GM12878 (cell line): ENCODE results near the gene ZNF341. TPM values are rescaled to one million over a fixed set of nuclear protein-coding genes. Genes with fewer than 3 reads are reported as not detected.
A peak's percentile ranks its signal among the peaks of the same experiment; 100 is the strongest.

ENCODE experiments used
- ATAC-seq: fragments of 200-7000 bp; cut with Tn5 transposase; 3 replicates; pipeline ENCODE4 v1.9.1; 2020; ENCODE audit warnings: mild to moderate bottlenecking, moderate library complexity
- BruUV-seq: library from RNA; stranded (reverse); fragments of 400-500 nt; replicated peaks from 2 replicates; lab custom pipeline; 2021; lab: Mats Ljungman, UMichigan
- CTCF ChIA-PET: fragments of 300-600 bp; sonication (Branson Sonifier 250); formaldehyde crosslinking; extraction: SDS; loops from one replicate; lab custom pipeline; 2021; ENCODE audit warnings: inconsistent platforms; lab: Yijun Ruan, JAX
- POLR2A ChIA-PET: fragments of 350-600 bp; formaldehyde crosslinking; extraction: SDS; loops from one replicate; lab custom pipeline; 2021; ENCODE audit warnings: inconsistent platforms; lab: Charles Lee
- RAD21 ChIA-PET: fragments of 300-600 bp; sonication (Branson Sonifier 250); formaldehyde crosslinking; loops from one replicate; lab custom pipeline; 2023; ENCODE audit warnings: antibody characterized with exemption; ENCODE audit not compliant: unreplicated experiment; lab: Charles Lee
- SMC1A ChIA-PET: fragments of 300-600 bp; sonication (Branson Sonifier 250); formaldehyde crosslinking; loops from one replicate; lab custom pipeline; 2023; ENCODE audit not compliant: unreplicated experiment, uncharacterized antibody; lab: Charles Lee
- DNase-seq: peaks from one replicate; pipeline ENCODE4 v3.0.0-alpha.2; 2011; ENCODE audit warnings: low read depth, low spot score
- FAIRE-seq: peaks from 3 replicates; lab custom pipeline; 2011; peaks lifted over from hg19 to GRCh38; lab: Jason Lieb, UNC
- H2AFZ ChIP-seq: 2 replicates; pipeline ENCODE4 v1.6.0; 2011; ENCODE audit warnings: low read depth, low read length, control low read depth; ENCODE audit not compliant: control insufficient read depth
- H3K27ac ChIP-seq: 2 replicates; pipeline ENCODE4 v1.5.1; 2011; ENCODE audit warnings: control low read depth; ENCODE audit not compliant: control insufficient read depth, insufficient read depth
- H3K27me3 ChIP-seq, 2 experiments: replicated peaks in 1 of 2; 2 replicates each; pipeline versions ENCODE4 v1.6.0 to v1.6.1; 2011; ENCODE audit warnings: low read length in 1 of 2; ENCODE audit not compliant: control insufficient read depth in 2 of 2, insufficient read depth in 2 of 2
- H3K36me3 ChIP-seq, 2 experiments: 2 replicates each; pipeline ENCODE4 v1.5.1; 2011; ENCODE audit warnings: low read length in 1 of 2; ENCODE audit not compliant: control insufficient read depth in 2 of 2, insufficient read depth in 2 of 2
- H3K4me1 ChIP-seq: 2 replicates; pipeline ENCODE4 v1.6.1; 2011; ENCODE audit warnings: mild to moderate bottlenecking, low read length, moderate library complexity, mixed read lengths; ENCODE audit not compliant: control insufficient read depth, insufficient read depth
- H3K4me2 ChIP-seq: 2 replicates; pipeline ENCODE4 v1.6.0; 2011; ENCODE audit warnings: control low read depth; ENCODE audit not compliant: control insufficient read depth, insufficient read depth
- H3K4me3 ChIP-seq: fragments of 200-600 bp; sonication (generic); 2 replicates; pipeline ENCODE4 v1.5.1; 2016
- H3K79me2 ChIP-seq: 2 replicates; pipeline ENCODE4 v1.6.0; 2011; ENCODE audit warnings: low read length; ENCODE audit not compliant: control insufficient read depth, insufficient read depth
- H3K9ac ChIP-seq: 2 replicates; pipeline ENCODE4 v1.8.0; 2011; ENCODE audit warnings: low read length, control low read depth, mixed read lengths; ENCODE audit not compliant: control insufficient read depth, insufficient read depth
- H3K9me3 ChIP-seq: replicated peaks from 3 replicates; pipeline ENCODE4 v1.5.1; 2011; ENCODE audit warnings: mild to moderate bottlenecking, low read length; ENCODE audit not compliant: control insufficient read depth, insufficient read depth
- H4K20me1 ChIP-seq: 2 replicates; pipeline ENCODE4 v1.6.0; 2011; ENCODE audit not compliant: control insufficient read depth, insufficient read depth
- ESRRA ChIP-seq: IDR thresholded peaks from 2 replicates; pipeline ENCODE4 v1.6.1; 2012; ENCODE audit warnings: mild to moderate bottlenecking, low read length, improper control_type of control experiment
- HDAC6 ChIP-seq: fragments of 200-600 bp; sonication (generic); IDR thresholded peaks from one replicate; pipeline ENCODE4 v1.8.0; 2017; ENCODE audit warnings: antibody characterized with exemption; ENCODE audit not compliant: unreplicated experiment
- SREBF1 ChIP-seq: IDR thresholded peaks from 2 replicates; pipeline ENCODE4 v1.6.1; 2012; ENCODE audit warnings: mild to moderate bottlenecking, low read length
- SUPT20H ChIP-seq: IDR thresholded peaks from 2 replicates; pipeline ENCODE4 v1.6.1; 2011; ENCODE audit warnings: low read depth, mild to moderate bottlenecking, low read length, moderate library complexity, borderline replicate concordance; ENCODE audit not compliant: control insufficient read depth
- TCF7 ChIP-seq: IDR thresholded peaks from 2 replicates; pipeline ENCODE4 v1.6.1; 2014; ENCODE audit warnings: antibody characterized with exemption, borderline replicate concordance
- WRNIP1 ChIP-seq: IDR thresholded peaks from 2 replicates; pipeline ENCODE4 v1.6.1; 2011; ENCODE audit warnings: low read depth, low read length, improper control_type of control experiment, borderline replicate concordance
- ZNF384 ChIP-seq: IDR thresholded peaks from 2 replicates; pipeline ENCODE4 v1.6.1; 2012; ENCODE audit warnings: low read depth, mild to moderate bottlenecking, low read length, improper control_type of control experiment, borderline replicate concordance
- WGBS: methylation state at CpG from one replicate; pipeline ENCODE4 v1.1.6; 2016; ENCODE audit warnings: low lambda C conversion rate; ENCODE audit not compliant: insufficient replicate concordance, insufficient coverage; ENCODE audit errors: missing lambda C conversion rate; 5-methylcytosine and 5-hydroxymethylcytosine counted together
- in situ Hi-C: fragments of 300-500 bp; cut with MboI; formaldehyde crosslinking; loops from 9 replicates; pipeline ENCODE4 v1.14.3; 2018; ENCODE audit warnings: mixed read lengths
- intact Hi-C: fragments of 100-400 bp; cut with micrococcal nuclease; formaldehyde crosslinking; loops from one replicate; pipeline ENCODE4 v1.14.2; 2022; ENCODE audit not compliant: unreplicated experiment
- polyA plus RNA-seq, 11 experiments: library from polyadenylated mRNA; depleted of rRNA in 4 of 11; unstranded in 6 of 11; stranded (reverse) in 5 of 11; fragments of >200 nt; fragmentation: Nextera tagmentation in 4 of 11; fragmentation: Illumina TruSeq in 1 of 11; extraction: Ambion mirVana in 4 of 11; extraction: Trizol in 1 of 11; gene quantifications; 1 replicate in 1 of 11; 2 replicates in 10 of 11; pipeline versions ENCODE4 v1.2.1 to v1.2.3, GENCODE V29; 2011 to 2016; ENCODE audit warnings: inconsistent platforms in 2 of 11, missing spikeins in 2 of 11, low read depth in 1 of 11
- total RNA-seq, 4 experiments: library from RNA; depleted of rRNA in 3 of 4; stranded (reverse); fragments of >200 nt in 3 of 4; fragmentation: Illumina TruSeq in 1 of 4; extraction: Trizol in 1 of 4; gene quantifications; 2 replicates each; pipeline versions ENCODE4 v1.2.1 to v1.2.3, GENCODE V29; 2013 to 2021
- TF ChIP-seq, protein P1 (sequence below): fragments of 450-650 bp; formaldehyde crosslinking; IDR thresholded peaks from 2 replicates; pipeline ENCODE4 v1.5.0; 2022; ENCODE audit warnings: mild to moderate bottlenecking, missing genetic modification characterization

ZNF341 gene
- total and polyA plus RNA-seq, 10 of the 15 experiments (the other 5 are each of a cell fraction or from before 2014, with no cell fraction given): 0.18 to 5.0 (median 2.6) TPM

DNA sequence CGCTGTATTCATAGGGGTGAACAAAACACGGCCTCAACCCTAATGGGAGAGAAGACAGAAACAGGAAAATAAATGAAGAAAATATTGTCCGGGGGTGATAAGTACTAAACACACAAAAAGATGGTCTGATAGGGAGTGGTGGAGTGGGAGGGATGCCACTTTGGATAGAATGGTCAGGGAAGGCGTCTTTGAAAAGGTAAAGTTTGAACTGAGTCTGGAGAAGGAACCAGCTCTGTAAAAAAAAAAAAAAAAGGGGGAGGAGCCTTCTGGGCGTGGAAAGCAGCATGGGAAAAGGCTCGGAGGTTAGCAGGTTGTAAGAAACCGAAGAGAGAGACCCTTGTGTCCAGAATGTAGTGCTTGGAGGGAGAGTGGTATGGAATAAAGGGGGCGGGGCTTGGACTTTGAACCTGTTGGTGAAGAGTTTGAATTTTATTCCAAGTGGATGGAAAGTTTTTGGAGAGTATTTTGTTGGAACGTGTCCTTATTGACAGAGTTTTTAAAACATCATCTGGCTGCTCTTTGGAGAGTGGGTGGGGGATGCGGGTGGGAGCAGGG, 81.2 kb downstream of the ZNF341 start:
- CTCF ChIA-PET: interaction anchor here (0.8 to 1.7 kb wide), 5 partner anchors 13 to 256 kb away, joined by 3 to 7 read pairs (median 3); no protein-coding TSS in a partner anchor

DNA sequence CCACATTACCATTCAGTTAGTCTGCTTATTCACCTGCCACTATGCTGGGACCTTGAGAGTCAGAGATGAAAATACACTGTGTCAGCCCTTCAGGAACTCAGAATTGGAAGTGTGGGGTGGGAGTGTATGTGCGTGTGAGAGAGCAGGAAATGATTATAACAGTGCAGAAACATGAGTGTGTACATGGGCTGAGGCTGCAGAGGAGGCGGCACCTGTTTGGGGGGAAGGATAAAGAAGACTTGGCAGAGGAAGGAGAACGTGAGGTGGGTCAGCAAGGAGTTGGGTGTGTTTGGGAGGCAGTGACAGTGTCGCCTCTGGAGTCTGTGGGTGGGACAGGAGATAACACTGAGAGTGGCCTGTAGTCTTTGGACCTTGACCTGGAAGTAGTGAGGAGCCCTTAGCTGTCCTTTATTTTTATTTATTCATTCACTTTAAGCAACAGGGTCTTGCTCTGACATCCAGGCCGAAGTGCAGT, 82.5 kb downstream of the ZNF341 start:
- Histone ChIP-seq H4K20me1 (peaks cover 4% of the 10 kb centered on the region; the same call in 1 of the 2 replicates), H3K9me3 (no peaks in the 10 kb centered on the region), H3K27me3 (no peaks in the 10 kb centered on the region), H2AFZ (no peak overlapping the region), H3K36me3 (peaks cover 0 to 8% of the 10 kb centered on the region in 2 experiments; a peak in 1 of 4 replicates), H3K79me2 (peaks cover 74% of the 10 kb centered on the region), H3K4me2 (peak overlapping the region; percentile 65), H3K4me1 (peaks cover 4% of the 10 kb centered on the region; the same call in 1 of the 2 replicates), H3K9ac (no peak overlapping the region), H3K4me3 (peak overlapping the region; percentile 97; the same call in 1 of the 2 replicates), H3K27ac (no peak overlapping the region)
- intact Hi-C loops (loop anchor here (5.0 kb wide), 1 partner anchor 82 kb away; the partner anchor contains the start of gene ZNF341), in situ Hi-C loops (no loop called here)
- DNase-seq (no peak), ATAC-seq (no peak), FAIRE-seq (no peak)
- ChIA-PET POLR2A (interaction anchor here (0.5 to 1.3 kb wide), 3 partner anchors 15 to 298 kb away, joined by 3 to 5 read pairs (median 4); partner anchors contain the start of gene EIF2S2), SMC1A (interaction anchor here (0.9 to 6.3 kb wide), 9 partner anchors 8 to 254 kb away, joined by 3 to 26 read pairs (median 4); partner anchors contain the start of gene PXMP4), RAD21 (interaction anchor here (1.1 kb wide), 1 partner anchor 29 kb away, joined by 3 read pairs; no protein-coding TSS in a partner anchor), CTCF (interaction anchor here (0.9 to 1.1 kb wide), 3 partner anchors 22 to 255 kb away, joined by 3 to 5 read pairs (median 3); no protein-coding TSS in a partner anchor)
- BruUV-seq: no TSS peak
- WGBS: 64% methylated on average over 5 of the region's 5 CpGs
- TF ChIP-seq SUPT20H (no peak), TCF7 (no peak), ESRRA (no peak), HDAC6 (no peak)
- TF ChIP-seq, protein P1, sequence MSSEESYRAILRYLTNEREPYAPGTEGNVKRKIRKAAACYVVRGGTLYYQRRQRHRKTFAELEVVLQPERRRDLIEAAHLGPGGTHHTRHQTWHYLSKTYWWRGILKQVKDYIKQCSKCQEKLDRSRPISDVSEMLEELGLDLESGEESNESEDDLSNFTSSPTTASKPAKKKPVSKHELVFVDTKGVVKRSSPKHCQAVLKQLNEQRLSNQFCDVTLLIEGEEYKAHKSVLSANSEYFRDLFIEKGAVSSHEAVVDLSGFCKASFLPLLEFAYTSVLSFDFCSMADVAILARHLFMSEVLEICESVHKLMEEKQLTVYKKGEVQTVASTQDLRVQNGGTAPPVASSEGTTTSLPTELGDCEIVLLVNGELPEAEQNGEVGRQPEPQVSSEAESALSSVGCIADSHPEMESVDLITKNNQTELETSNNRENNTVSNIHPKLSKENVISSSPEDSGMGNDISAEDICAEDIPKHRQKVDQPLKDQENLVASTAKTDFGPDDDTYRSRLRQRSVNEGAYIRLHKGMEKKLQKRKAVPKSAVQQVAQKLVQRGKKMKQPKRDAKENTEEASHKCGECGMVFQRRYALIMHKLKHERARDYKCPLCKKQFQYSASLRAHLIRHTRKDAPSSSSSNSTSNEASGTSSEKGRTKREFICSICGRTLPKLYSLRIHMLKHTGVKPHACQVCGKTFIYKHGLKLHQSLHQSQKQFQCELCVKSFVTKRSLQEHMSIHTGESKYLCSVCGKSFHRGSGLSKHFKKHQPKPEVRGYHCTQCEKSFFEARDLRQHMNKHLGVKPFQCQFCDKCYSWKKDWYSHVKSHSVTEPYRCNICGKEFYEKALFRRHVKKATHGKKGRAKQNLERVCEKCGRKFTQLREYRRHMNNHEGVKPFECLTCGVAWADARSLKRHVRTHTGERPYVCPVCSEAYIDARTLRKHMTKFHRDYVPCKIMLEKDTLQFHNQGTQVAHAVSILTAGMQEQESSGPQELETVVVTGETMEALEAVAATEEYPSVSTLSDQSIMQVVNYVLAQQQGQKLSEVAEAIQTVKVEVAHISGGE (CRISPR knock-in tag): no peak

More for the DNA sequence above, 81.2 kb downstream of the ZNF341 start:
- WGBS: 32% methylated on average over 9 of the region's 10 CpGs
- ChIA-PET POLR2A (interaction anchor here (0.6 to 1.4 kb wide), 8 partner anchors 14 to 1811 kb away, joined by 3 to 6 read pairs (median 4); partner anchors contain the start of gene EIF2S2), RAD21 (interaction anchor here (1.0 to 1.7 kb wide), 7 partner anchors 12 to 93 kb away, joined by 3 to 8 read pairs (median 3); partner anchors contain the start of gene PXMP4), SMC1A (interaction anchor here (1.0 to 6.3 kb wide), 8 partner anchors 9 to 36 kb away, joined by 4 to 26 read pairs (median 6); no protein-coding TSS in a partner anchor)
- no peak for DNase-seq
- TF ChIP-seq ZNF384 (peak; percentile 92), SREBF1 (no peak), WRNIP1 (0 out of 2 replicates have a peak, but pooled peaks have one; percentile 30)
- H3K4me3 ChIP-seq: peak overlapping the region; percentile 97
- peak overlapping the region; percentile 82 for H3K4me2 ChIP-seq
- intact Hi-C loops: loop anchor here (5.0 kb wide), 1 partner anchor 81 kb away; the partner anchor contains the start of gene ZNF341
- H3K9me3 ChIP-seq: no peaks in the 10 kb centered on the region
- H3K9ac ChIP-seq: peak overlapping the region; percentile 96; the same call in 1 of the 2 replicates
- no peaks in the 10 kb centered on the region; the same call in 1 of the 2 replicates for H4K20me1 ChIP-seq
- H3K27me3 ChIP-seq: no peaks in the 10 kb centered on the region
- in situ Hi-C loops: no loop called here
- no peak overlapping the region for H2AFZ ChIP-seq
- no TSS peak for BruUV-seq
- FAIRE-seq: no peak
- peaks cover 0 to 8% of the 10 kb centered on the region in 2 experiments; a peak in 1 of 4 replicates for H3K36me3 ChIP-seq
- ATAC-seq: no peak
- peak overlapping the region; percentile 90; the same call in 1 of the 2 replicates for H3K27ac ChIP-seq
- H3K4me1 ChIP-seq: peaks cover 4% of the 10 kb centered on the region; the same call in 1 of the 2 replicates
- H3K79me2 ChIP-seq: peaks cover 65% of the 10 kb centered on the region
